ENCODE data around the gene UPF1. TPM values are rescaled to one million over a fixed set of nuclear protein-coding genes. Genes with fewer than 3 reads are reported as not detected.

UPF1 gene
- total RNA-seq, 2 experiments from 2014 or later = 77.2 to 113 TPM

GRCh38 chr19:18904334-18905057 lies 72.7 kb downstream of the UPF1 start:
- H3K4me1 ChIP-seq (ENCODE audit: insufficient read depth, low read length, poor library complexity, severe bottlenecking) = no peaks in the 10 kb centered on the region
- ChIA-PET CTCF (ENCODE audit: unreplicated experiment) (no interaction called here), POLR2A (no interaction called here)
- no peak overlapping the region for H3K4me3 ChIP-seq (ENCODE audit: low read depth, low read length, poor library complexity, severe bottlenecking)
- no peak overlapping the region for H3K27ac ChIP-seq (ENCODE audit: low read depth, low read length, poor library complexity, severe bottlenecking)
- no peaks in the 10 kb centered on the region for H4K20me1 ChIP-seq (ENCODE audit: insufficient read depth, low read length)
- H2AFZ ChIP-seq (ENCODE audit: low read length) = no peak overlapping the region
- no peaks in the 10 kb centered on the region for H3K79me2 ChIP-seq (ENCODE audit: insufficient read depth, low read depth, low read length)
- H3K36me3 ChIP-seq (ENCODE audit: insufficient read depth, low read length) = peaks cover 29% of the 10 kb centered on the region
- no peak for DNase-seq (ENCODE audit: low spot score)
- intact Hi-C loops (cut with micrococcal nuclease; ENCODE audit: unreplicated experiment) = no loop called here
- no peak overlapping the region for H3K4me2 ChIP-seq (ENCODE audit: low read length)
- H3K9me3 ChIP-seq (ENCODE audit: low read length) = no peaks in the 10 kb centered on the region
- H3K9me2 ChIP-seq (ENCODE audit: insufficient read depth, low read length) = no peaks in the 10 kb centered on the region
- BruUV-seq (replicated peaks) = no TSS peak
- TF ChIP-seq, protein P1, sequence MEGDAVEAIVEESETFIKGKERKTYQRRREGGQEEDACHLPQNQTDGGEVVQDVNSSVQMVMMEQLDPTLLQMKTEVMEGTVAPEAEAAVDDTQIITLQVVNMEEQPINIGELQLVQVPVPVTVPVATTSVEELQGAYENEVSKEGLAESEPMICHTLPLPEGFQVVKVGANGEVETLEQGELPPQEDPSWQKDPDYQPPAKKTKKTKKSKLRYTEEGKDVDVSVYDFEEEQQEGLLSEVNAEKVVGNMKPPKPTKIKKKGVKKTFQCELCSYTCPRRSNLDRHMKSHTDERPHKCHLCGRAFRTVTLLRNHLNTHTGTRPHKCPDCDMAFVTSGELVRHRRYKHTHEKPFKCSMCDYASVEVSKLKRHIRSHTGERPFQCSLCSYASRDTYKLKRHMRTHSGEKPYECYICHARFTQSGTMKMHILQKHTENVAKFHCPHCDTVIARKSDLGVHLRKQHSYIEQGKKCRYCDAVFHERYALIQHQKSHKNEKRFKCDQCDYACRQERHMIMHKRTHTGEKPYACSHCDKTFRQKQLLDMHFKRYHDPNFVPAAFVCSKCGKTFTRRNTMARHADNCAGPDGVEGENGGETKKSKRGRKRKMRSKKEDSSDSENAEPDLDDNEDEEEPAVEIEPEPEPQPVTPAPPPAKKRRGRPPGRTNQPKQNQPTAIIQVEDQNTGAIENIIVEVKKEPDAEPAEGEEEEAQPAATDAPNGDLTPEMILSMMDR (conservative IDR thresholded peaks at IDR 0.05; ENCODE audit: low read length) = no peak
- no peak for TF ChIP-seq EZH2phosphoT487 (IDR thresholded peaks at IDR 0.05; ENCODE audit: borderline replicate concordance, low read depth, low read length)

- ChIA-PET POLR2A (no interaction called here), CTCF (ENCODE audit: unreplicated experiment) (no interaction called here)
- Histone ChIP-seq H3K79me2 (ENCODE audit: insufficient read depth, low read depth, low read length) (no peaks in the 10 kb centered on the region), H2AFZ (ENCODE audit: low read length) (no peak overlapping the region), H3K27ac (ENCODE audit: low read depth, low read length, poor library complexity, severe bottlenecking) (no peak overlapping the region), H3K9me3 (ENCODE audit: low read length) (no peaks in the 10 kb centered on the region), H4K20me1 (ENCODE audit: insufficient read depth, low read length) (no peaks in the 10 kb centered on the region), H3K4me1 (ENCODE audit: insufficient read depth, low read length, poor library complexity, severe bottlenecking) (no peaks in the 10 kb centered on the region), H3K9me2 (ENCODE audit: insufficient read depth, low read length) (no peaks in the 10 kb centered on the region), H3K36me3 (ENCODE audit: insufficient read depth, low read length) (peaks cover 25% of the 10 kb centered on the region), H3K4me2 (ENCODE audit: low read length) (no peak overlapping the region), H3K4me3 (ENCODE audit: low read depth, low read length, poor library complexity, severe bottlenecking) (no peak overlapping the region)
- TF ChIP-seq EZH2phosphoT487 (IDR thresholded peaks at IDR 0.05; ENCODE audit: borderline replicate concordance, low read depth, low read length) = no peak
- TF ChIP-seq, protein P1 (conservative IDR thresholded peaks at IDR 0.05; ENCODE audit: low read length) = no peak
- no TSS peak for BruUV-seq (replicated peaks)
- intact Hi-C loops (cut with micrococcal nuclease; ENCODE audit: unreplicated experiment) = no loop called here
- DNase-seq (ENCODE audit: low spot score) = no peak
Measured at GRCh38 chr19:18905058-18905456, 73.3 kb downstream of the UPF1 start.

GRCh38 chr19:18905513-18906236 lies 73.9 kb downstream of the UPF1 start:
- ChIA-PET POLR2A (no interaction called here), CTCF (ENCODE audit: unreplicated experiment) (no interaction called here)
- TF ChIP-seq EZH2phosphoT487 (IDR thresholded peaks at IDR 0.05; ENCODE audit: borderline replicate concordance, low read depth, low read length) = no peak
- TF ChIP-seq, protein P1 (conservative IDR thresholded peaks at IDR 0.05; ENCODE audit: low read length) = no peak
- Histone ChIP-seq H3K4me2 (ENCODE audit: low read length) (no peak overlapping the region), H3K27ac (ENCODE audit: low read depth, low read length, poor library complexity, severe bottlenecking) (no peak overlapping the region), H3K36me3 (ENCODE audit: insufficient read depth, low read length) (peaks cover 26% of the 10 kb centered on the region), H4K20me1 (ENCODE audit: insufficient read depth, low read length) (no peaks in the 10 kb centered on the region), H3K4me1 (ENCODE audit: insufficient read depth, low read length, poor library complexity, severe bottlenecking) (no peaks in the 10 kb centered on the region), H2AFZ (ENCODE audit: low read length) (no peak overlapping the region), H3K79me2 (ENCODE audit: insufficient read depth, low read depth, low read length) (no peaks in the 10 kb centered on the region), H3K4me3 (ENCODE audit: low read depth, low read length, poor library complexity, severe bottlenecking) (no peak overlapping the region), H3K9me3 (ENCODE audit: low read length) (no peaks in the 10 kb centered on the region), H3K9me2 (ENCODE audit: insufficient read depth, low read length) (no peaks in the 10 kb centered on the region)
- no peak for DNase-seq (ENCODE audit: low spot score)
- intact Hi-C loops (cut with micrococcal nuclease; ENCODE audit: unreplicated experiment) = no loop called here
- no TSS peak for BruUV-seq (replicated peaks)

Data from OCI-LY7 (cell line).